GM12878 (cell line): Measurements from ENCODE around the gene DAAM1. TPM values are rescaled to one million over a fixed set of nuclear protein-coding genes. Genes with fewer than 3 reads are reported as not detected.

ENCODE experiments used
- ATAC-seq: fragments of 200-7000 bp; cut with Tn5 transposase; 3 replicates; pipeline ENCODE4 v1.9.1; 2020; ENCODE audit warnings: mild to moderate bottlenecking, moderate library complexity
- BruUV-seq: library from RNA; stranded (reverse); fragments of 400-500 nt; replicated peaks from 2 replicates; lab custom pipeline; 2021; lab: Mats Ljungman, UMichigan
- CTCF ChIA-PET: fragments of 300-600 bp; sonication (Branson Sonifier 250); formaldehyde crosslinking; extraction: SDS; loops from one replicate; lab custom pipeline; 2021; ENCODE audit warnings: inconsistent platforms; lab: Yijun Ruan, JAX
- POLR2A ChIA-PET: fragments of 350-600 bp; formaldehyde crosslinking; extraction: SDS; loops from one replicate; lab custom pipeline; 2021; ENCODE audit warnings: inconsistent platforms; lab: Charles Lee
- RAD21 ChIA-PET: fragments of 300-600 bp; sonication (Branson Sonifier 250); formaldehyde crosslinking; loops from one replicate; lab custom pipeline; 2023; ENCODE audit warnings: antibody characterized with exemption; ENCODE audit not compliant: unreplicated experiment; lab: Charles Lee
- SMC1A ChIA-PET: fragments of 300-600 bp; sonication (Branson Sonifier 250); formaldehyde crosslinking; loops from one replicate; lab custom pipeline; 2023; ENCODE audit not compliant: unreplicated experiment, uncharacterized antibody; lab: Charles Lee
- DNase-seq: peaks from one replicate; pipeline ENCODE4 v3.0.0-alpha.2; 2011; ENCODE audit warnings: low read depth, low spot score
- FAIRE-seq: peaks from 3 replicates; lab custom pipeline; 2011; peaks lifted over from hg19 to GRCh38; lab: Jason Lieb, UNC
- H2AFZ ChIP-seq: 2 replicates; pipeline ENCODE4 v1.6.0; 2011; ENCODE audit warnings: low read depth, low read length, control low read depth; ENCODE audit not compliant: control insufficient read depth
- H3K27ac ChIP-seq: 2 replicates; pipeline ENCODE4 v1.5.1; 2011; ENCODE audit warnings: control low read depth; ENCODE audit not compliant: control insufficient read depth, insufficient read depth
- H3K27me3 ChIP-seq, 2 experiments: replicated peaks in 1 of 2; 2 replicates each; pipeline versions ENCODE4 v1.6.0 to v1.6.1; 2011; ENCODE audit warnings: low read length in 1 of 2; ENCODE audit not compliant: control insufficient read depth in 2 of 2, insufficient read depth in 2 of 2
- H3K36me3 ChIP-seq, 2 experiments: 2 replicates each; pipeline ENCODE4 v1.5.1; 2011; ENCODE audit warnings: low read length in 1 of 2; ENCODE audit not compliant: control insufficient read depth in 2 of 2, insufficient read depth in 2 of 2
- H3K4me1 ChIP-seq: 2 replicates; pipeline ENCODE4 v1.6.1; 2011; ENCODE audit warnings: mild to moderate bottlenecking, low read length, moderate library complexity, mixed read lengths; ENCODE audit not compliant: control insufficient read depth, insufficient read depth
- H3K4me2 ChIP-seq: 2 replicates; pipeline ENCODE4 v1.6.0; 2011; ENCODE audit warnings: control low read depth; ENCODE audit not compliant: control insufficient read depth, insufficient read depth
- H3K4me3 ChIP-seq: fragments of 200-600 bp; sonication (generic); 2 replicates; pipeline ENCODE4 v1.5.1; 2016
- H3K79me2 ChIP-seq: 2 replicates; pipeline ENCODE4 v1.6.0; 2011; ENCODE audit warnings: low read length; ENCODE audit not compliant: control insufficient read depth, insufficient read depth
- H3K9ac ChIP-seq: 2 replicates; pipeline ENCODE4 v1.8.0; 2011; ENCODE audit warnings: low read length, control low read depth, mixed read lengths; ENCODE audit not compliant: control insufficient read depth, insufficient read depth
- H3K9me3 ChIP-seq: replicated peaks from 3 replicates; pipeline ENCODE4 v1.5.1; 2011; ENCODE audit warnings: mild to moderate bottlenecking, low read length; ENCODE audit not compliant: control insufficient read depth, insufficient read depth
- H4K20me1 ChIP-seq: 2 replicates; pipeline ENCODE4 v1.6.0; 2011; ENCODE audit not compliant: control insufficient read depth, insufficient read depth
- BMI1 ChIP-seq: fragments of 450-650 bp; IDR thresholded peaks from 2 replicates; pipeline ENCODE4 v1.6.1; 2016; ENCODE audit warnings: mild to moderate bottlenecking, moderate library complexity, borderline replicate concordance
- CEBPZ ChIP-seq: fragments of 150-350 bp; IDR thresholded peaks from 2 replicates; pipeline ENCODE4 v1.6.1; 2016; ENCODE audit warnings: low read depth, low read length
- CHD4 ChIP-seq: fragments of 200-600 bp; sonication (generic); IDR thresholded peaks from 2 replicates; pipeline ENCODE4 v1.6.1; 2016; ENCODE audit warnings: mild to moderate bottlenecking
- CTCF ChIP-seq, 3 experiments: IDR thresholded peaks in 2 of 3; conservative IDR thresholded peaks in 1 of 3; 2 replicates each; pipeline ENCODE4 v1.5.1; 2011; ENCODE audit warnings: low read depth in 3 of 3, low read length in 3 of 3, mild to moderate bottlenecking in 3 of 3, control low read depth in 2 of 3, moderate library complexity in 2 of 3, inconsistent platforms in 1 of 3, mixed read lengths in 1 of 3; ENCODE audit not compliant: control insufficient read depth in 2 of 3, insufficient read depth in 1 of 3; ENCODE audit errors: extremely low read depth in 1 of 3
- ETV6 ChIP-seq, 2 experiments: fragments of 450-650 bp in 1 of 2; IDR thresholded peaks in 1 of 2; conservative IDR thresholded peaks in 1 of 2; 2 replicates each; pipeline ENCODE4 v1.6.1; 2014; ENCODE audit warnings: antibody characterized with exemption in 1 of 2, borderline replicate concordance in 1 of 2, low read depth in 1 of 2, mild to moderate bottlenecking in 1 of 2, moderate library complexity in 1 of 2
- IRF4 ChIP-seq: IDR thresholded peaks from 2 replicates; pipeline ENCODE4 v1.6.1; 2011; ENCODE audit warnings: low read depth, low read length
- MEF2B ChIP-seq: fragments of 450-650 bp; IDR thresholded peaks from 2 replicates; pipeline ENCODE4 v1.6.1; 2018; ENCODE audit warnings: mild to moderate bottlenecking, moderate library complexity; ENCODE audit not compliant: partially characterized antibody, poor library complexity, severe bottlenecking
- NKRF ChIP-seq: fragments of 450-650 bp; conservative IDR thresholded peaks from 2 replicates; pipeline ENCODE4 v1.6.1; 2017; ENCODE audit warnings: mild to moderate bottlenecking, moderate library complexity
- PAX5 ChIP-seq: IDR thresholded peaks from 2 replicates; pipeline ENCODE4 v1.6.1; 2011; ENCODE audit warnings: low read depth, low read length, borderline replicate concordance
- POU2F2 ChIP-seq: IDR thresholded peaks from 3 replicates; pipeline ENCODE4 v1.6.1; 2011; ENCODE audit warnings: low read depth, mild to moderate bottlenecking, low read length, borderline replicate concordance
- RFX5 ChIP-seq: IDR thresholded peaks from 2 replicates; pipeline ENCODE4 v1.6.1; 2011; ENCODE audit warnings: low read depth, low read length, improper control_type of control experiment
- RUNX3 ChIP-seq: IDR thresholded peaks from 2 replicates; pipeline ENCODE4 v1.6.1; 2012; ENCODE audit warnings: low read length, inconsistent platforms
- SIX5 ChIP-seq: IDR thresholded peaks from 2 replicates; pipeline ENCODE4 v1.6.1; 2011; ENCODE audit warnings: mild to moderate bottlenecking, low read depth, low read length, moderate library complexity; ENCODE audit not compliant: severe bottlenecking
- STAT3 ChIP-seq: IDR thresholded peaks from 2 replicates; pipeline ENCODE4 v1.6.1; 2011; ENCODE audit warnings: low read depth, low read length, improper control_type of control experiment
- ZNF24 ChIP-seq: fragments of 450-650 bp; IDR thresholded peaks from 2 replicates; pipeline ENCODE4 v1.6.1; 2017; ENCODE audit warnings: antibody characterized with exemption, mild to moderate bottlenecking
- ZSCAN29 ChIP-seq: fragments of 450-650 bp; IDR thresholded peaks from 2 replicates; pipeline ENCODE4 v1.6.1; 2017; ENCODE audit warnings: mild to moderate bottlenecking, moderate library complexity
- WGBS: methylation state at CpG from one replicate; pipeline ENCODE4 v1.1.6; 2016; ENCODE audit warnings: low lambda C conversion rate; ENCODE audit not compliant: insufficient replicate concordance, insufficient coverage; ENCODE audit errors: missing lambda C conversion rate; 5-methylcytosine and 5-hydroxymethylcytosine counted together
- in situ Hi-C: fragments of 300-500 bp; cut with MboI; formaldehyde crosslinking; loops from 9 replicates; pipeline ENCODE4 v1.14.3; 2018; ENCODE audit warnings: mixed read lengths
- intact Hi-C: fragments of 100-400 bp; cut with micrococcal nuclease; formaldehyde crosslinking; loops from one replicate; pipeline ENCODE4 v1.14.2; 2022; ENCODE audit not compliant: unreplicated experiment
- polyA plus RNA-seq, 11 experiments: library from polyadenylated mRNA; depleted of rRNA in 4 of 11; unstranded in 6 of 11; stranded (reverse) in 5 of 11; fragments of >200 nt; fragmentation: Nextera tagmentation in 4 of 11; fragmentation: Illumina TruSeq in 1 of 11; extraction: Ambion mirVana in 4 of 11; extraction: Trizol in 1 of 11; gene quantifications; 1 replicate in 1 of 11; 2 replicates in 10 of 11; pipeline versions ENCODE4 v1.2.1 to v1.2.3, GENCODE V29; 2011 to 2016; ENCODE audit warnings: inconsistent platforms in 2 of 11, missing spikeins in 2 of 11, low read depth in 1 of 11
- total RNA-seq, 4 experiments: library from RNA; depleted of rRNA in 3 of 4; stranded (reverse); fragments of >200 nt in 3 of 4; fragmentation: Illumina TruSeq in 1 of 4; extraction: Trizol in 1 of 4; gene quantifications; 2 replicates each; pipeline versions ENCODE4 v1.2.1 to v1.2.3, GENCODE V29; 2013 to 2021

The DAAM1 gene
- total and polyA plus RNA-seq, 10 of the 15 experiments (the other 5 are each of a cell fraction or from before 2014, with no cell fraction given) = 13.8 to 32.4 (median 24.2) TPM

- ATAC-seq (peak; percentile 87), DNase-seq (peak; percentile 69), FAIRE-seq (peak; percentile 31)
- Histone ChIP-seq H3K79me2 (peaks cover 18% of the 10 kb centered on the region), H3K4me1 (peaks cover 17% of the 10 kb centered on the region), H4K20me1 (no peaks in the 10 kb centered on the region), H3K27ac (peak overlapping the region; percentile 65), H3K9me3 (no peaks in the 10 kb centered on the region; the same call in 1 of the 3 replicates), H3K4me2 (peak overlapping the region; percentile 74), H3K9ac (no peak overlapping the region), H3K36me3 (no peaks in the 10 kb centered on the region), H3K27me3 (no peaks in the 10 kb centered on the region), H2AFZ (no peak overlapping the region), H3K4me3 (no peak overlapping the region)
- ChIA-PET CTCF (interaction anchor here (0.8 to 1.5 kb wide), 4 partner anchors 30 to 44 kb away, joined by 3 to 4 read pairs (median 4); no protein-coding TSS in a partner anchor), POLR2A (interaction anchor here (1.2 to 5.5 kb wide), 3 partner anchors 30 to 57 kb away, joined by 8 to 31 read pairs (median 8); partner anchors contain the start of gene DAAM1), RAD21 (interaction anchor here (0.6 to 3.9 kb wide), 16 partner anchors 9 to 198 kb away, joined by 3 to 40 read pairs (median 4); partner anchors contain the start of gene DAAM1), SMC1A (interaction anchor here (0.8 to 9.6 kb wide), 11 partner anchors 9 to 67 kb away, joined by 3 to 81 read pairs (median 7); partner anchors contain the start of gene DAAM1)
- no TSS peak for BruUV-seq
- 0% methylated on average over 1 of the region's 1 CpG for WGBS
- in situ Hi-C loops (no loop called here), intact Hi-C loops (loop anchor here (1.0 to 2.0 kb wide), 3 partner anchors 29 to 55 kb away; no protein-coding TSS in a partner anchor)
- peak; percentile 59 for TF ChIP-seq MEF2B
- no peak for TF ChIP-seq CEBPZ
- no peak for TF ChIP-seq CTCF (IDR thresholded peaks at IDR 0.05 in 2 of 3, conservative IDR thresholded peaks at IDR 0.05 in 1 of 3; ENCODE audit: control insufficient read depth in 2 of 3, extremely low read depth in 1 of 3, insufficient read depth in 1 of 3, low read depth in 3 of 3, low read length in 3 of 3)
- TF ChIP-seq ZNF24 = peak; percentile 40
- TF ChIP-seq BMI1 = peak; percentile 53; the same call in 1 of the 2 replicates
- 0 out of 3 replicates have a peak, but pooled peaks have one; percentile 23 for TF ChIP-seq POU2F2
- 0 out of 2 replicates have a peak, but pooled peaks have one; percentile 16 for TF ChIP-seq IRF4
- no peak for TF ChIP-seq PAX5
- TF ChIP-seq RUNX3 = peak; percentile 79
- TF ChIP-seq RFX5 = no peak
- TF ChIP-seq STAT3 = no peak
- TF ChIP-seq ETV6 (conservative IDR thresholded peaks at IDR 0.05 in 1 of 2, IDR thresholded peaks at IDR 0.05 in 1 of 2; ENCODE audit: borderline replicate concordance in 1 of 2, low read depth in 1 of 2) = peak in 1 of 2 experiments; percentile 33; a peak in 1 of 4 replicates
- no peak for TF ChIP-seq SIX5
- TF ChIP-seq ZSCAN29 = no peak
- TF ChIP-seq NKRF = no peak
- no peak for TF ChIP-seq CHD4
These were observed 57.4 kb downstream of the DAAM1 start for GRCh38 chr14:59245809-59246295.
